Mesendoderm (in vitro differentiated cells): ENCODE data around the gene CCT7.

ENCODE experiments used
- DNase-seq: peaks from one replicate; pipeline ENCODE4 v3.0.0; 2013
- H2AK5ac ChIP-seq: 2 replicates; pipeline ENCODE4 v1.6.1; 2013; ENCODE audit warnings: low read length, inconsistent platforms
- H2BK120ac ChIP-seq: 2 replicates; pipeline ENCODE4 v1.6.1; 2013; ENCODE audit warnings: low read depth, mild to moderate bottlenecking, low read length, moderate library complexity, mixed read lengths
- H2BK15ac ChIP-seq: replicated peaks from 2 replicates; pipeline ENCODE4 v1.6.1; 2013; ENCODE audit warnings: low read depth, mild to moderate bottlenecking, moderate library complexity
- H2BK5ac ChIP-seq: 2 replicates; pipeline ENCODE4 v1.6.1; 2013; ENCODE audit warnings: low read length, inconsistent platforms
- H3K18ac ChIP-seq: 2 replicates; pipeline ENCODE4 v1.6.1; 2013; ENCODE audit warnings: mild to moderate bottlenecking, low read length, mixed read lengths
- H3K23ac ChIP-seq: one replicate; pipeline ENCODE4 v1.6.1; 2013; ENCODE audit warnings: low read length
- H3K27ac ChIP-seq: 2 replicates; pipeline ENCODE4 v1.5.1; 2013; ENCODE audit warnings: low read depth, mild to moderate bottlenecking, inconsistent platforms, low read length, moderate library complexity
- H3K27me3 ChIP-seq: 2 replicates; pipeline ENCODE4 v1.6.1; 2013; ENCODE audit warnings: low read length, control low read depth, mild to moderate bottlenecking, inconsistent platforms; ENCODE audit not compliant: insufficient read depth, poor library complexity
- H3K36me3 ChIP-seq: 2 replicates; pipeline ENCODE4 v1.6.1; 2013; ENCODE audit warnings: low read length, inconsistent platforms; ENCODE audit not compliant: control insufficient read depth, insufficient read depth
- H3K4ac ChIP-seq: one replicate; pipeline ENCODE4 v1.6.1; 2013; ENCODE audit warnings: low read depth, mild to moderate bottlenecking, low read length, moderate library complexity
- H3K4me1 ChIP-seq: 2 replicates; pipeline ENCODE4 v1.6.1; 2013; ENCODE audit warnings: low read depth, low read length, inconsistent platforms; ENCODE audit not compliant: control insufficient read depth
- H3K4me2 ChIP-seq: 2 replicates; pipeline ENCODE4 v1.6.1; 2013; ENCODE audit warnings: low read length
- H3K4me3 ChIP-seq: 2 replicates; pipeline ENCODE4 v1.5.1; 2013; ENCODE audit warnings: mild to moderate bottlenecking, low read length
- H3K56ac ChIP-seq: one replicate; pipeline ENCODE4 v1.6.1; 2013; ENCODE audit warnings: low read length
- H3K79me1 ChIP-seq: 2 replicates; pipeline ENCODE4 v1.6.1; 2013; ENCODE audit warnings: low read length, inconsistent platforms
- H3K79me2 ChIP-seq: 2 replicates; pipeline ENCODE4 v1.6.1; 2013; ENCODE audit warnings: mild to moderate bottlenecking, low read length; ENCODE audit not compliant: control insufficient read depth, insufficient read depth
- H3K9ac ChIP-seq: 2 replicates; pipeline ENCODE4 v1.6.1; 2013; ENCODE audit warnings: low read length, inconsistent platforms
- H4K5ac ChIP-seq: one replicate; pipeline ENCODE4 v1.6.1; 2013; ENCODE audit warnings: low read length
- H4K8ac ChIP-seq: one replicate; pipeline ENCODE4 v1.6.1; 2013; ENCODE audit warnings: low read depth, mild to moderate bottlenecking, control low read depth, low read length, moderate library complexity
- WGBS: extraction: QIAGEN DNeasy Blood & Tissue Kit; methylation state at CpG from one replicate; pipeline ENCODE4 v1.1.7; 2013; ENCODE audit warnings: low lambda C conversion rate, missing lambda C conversion rate; ENCODE audit not compliant: insufficient coverage; ENCODE audit errors: extremely low coverage; 5-methylcytosine and 5-hydroxymethylcytosine counted together

CCT7 gene

GRCh38 chr2:73264783-73265182 lies 30.7 kb downstream of the CCT7 start:
- H3K9ac ChIP-seq, result no peak overlapping the region
- no peak overlapping the region for H3K4me3 ChIP-seq
- WGBS, result no CpG with 5 or more reads among the region's 4 CpGs
- no peak for DNase-seq
- no peak overlapping the region for H2AK5ac ChIP-seq
- no peaks in the 10 kb centered on the region for H3K79me2 ChIP-seq
- H3K4ac ChIP-seq, result no peak overlapping the region
- H3K36me3 ChIP-seq, result no peaks in the 10 kb centered on the region
- no peak overlapping the region for H3K56ac ChIP-seq
- H2BK120ac ChIP-seq, result no peak overlapping the region
- no peak overlapping the region for H2BK5ac ChIP-seq
- H3K79me1 ChIP-seq, result no peaks in the 10 kb centered on the region
- H3K4me1 ChIP-seq, result no peaks in the 10 kb centered on the region
- H3K27me3 ChIP-seq, result peaks cover 9% of the 10 kb centered on the region
- H4K5ac ChIP-seq, result no peak overlapping the region
- no peak overlapping the region for H4K8ac ChIP-seq
- H3K23ac ChIP-seq, result no peak overlapping the region
- H3K27ac ChIP-seq, result no peak overlapping the region
- no peak overlapping the region for H3K4me2 ChIP-seq
- H3K18ac ChIP-seq, result no peak overlapping the region
- H2BK15ac ChIP-seq, result no peak overlapping the region

- no CpG with 5 or more reads among the region's 28 CpGs for WGBS
Observed at GRCh38 chr2:73265298-73266060, 31.4 kb downstream of the CCT7 start.

GRCh38 chr2:73266061-73266901 lies 32.2 kb downstream of the CCT7 start:
- H3K27ac ChIP-seq, result no peak overlapping the region
- WGBS, result no CpG with 5 or more reads among the region's 26 CpGs
- no peak overlapping the region for H2BK5ac ChIP-seq
- no peak overlapping the region for H3K9ac ChIP-seq
- H3K4me2 ChIP-seq, result no peak overlapping the region
- peaks cover 13% of the 10 kb centered on the region for H3K27me3 ChIP-seq
- H3K79me2 ChIP-seq, result no peaks in the 10 kb centered on the region
- no peaks in the 10 kb centered on the region for H3K4me1 ChIP-seq
- H2BK120ac ChIP-seq, result no peak overlapping the region
- no peak overlapping the region for H3K56ac ChIP-seq
- no peak overlapping the region for H3K18ac ChIP-seq
- H4K8ac ChIP-seq, result no peak overlapping the region
- no peak overlapping the region for H3K4me3 ChIP-seq
- H3K36me3 ChIP-seq, result no peaks in the 10 kb centered on the region
- H4K5ac ChIP-seq, result no peak overlapping the region
- H3K4ac ChIP-seq, result no peak overlapping the region
- DNase-seq, result no peak
- H3K79me1 ChIP-seq, result no peaks in the 10 kb centered on the region
- no peak overlapping the region for H3K23ac ChIP-seq
- no peak overlapping the region for H2BK15ac ChIP-seq
- no peak overlapping the region for H2AK5ac ChIP-seq

More at GRCh38 chr2:73265298-73266060, 31.4 kb downstream of the CCT7 start:
- H3K56ac ChIP-seq, result no peak overlapping the region
- H3K79me1 ChIP-seq, result no peaks in the 10 kb centered on the region
- no peak overlapping the region for H3K23ac ChIP-seq
- no peak overlapping the region for H3K4me3 ChIP-seq
- no peak overlapping the region for H3K4me2 ChIP-seq
- DNase-seq, result no peak
- H3K4me1 ChIP-seq, result no peaks in the 10 kb centered on the region
- H4K8ac ChIP-seq, result no peak overlapping the region
- no peak overlapping the region for H3K9ac ChIP-seq
- no peaks in the 10 kb centered on the region for H3K36me3 ChIP-seq
- no peak overlapping the region for H2BK15ac ChIP-seq
- H3K27ac ChIP-seq, result no peak overlapping the region
- no peak overlapping the region for H2BK5ac ChIP-seq
- peaks cover 13% of the 10 kb centered on the region for H3K27me3 ChIP-seq
- H3K18ac ChIP-seq, result no peak overlapping the region
- H2BK120ac ChIP-seq, result no peak overlapping the region
- H4K5ac ChIP-seq, result no peak overlapping the region
- H3K79me2 ChIP-seq, result no peaks in the 10 kb centered on the region
- no peak overlapping the region for H3K4ac ChIP-seq
- H2AK5ac ChIP-seq, result no peak overlapping the region

GRCh38 chr2:73267008-73267407 lies 32.9 kb downstream of the CCT7 start:
- WGBS, result no CpG with 5 or more reads among the region's 4 CpGs
- H2AK5ac ChIP-seq, result no peak overlapping the region

GRCh38 chr2:73268366-73268829 lies 34.3 kb downstream of the CCT7 start:
- Histone ChIP-seq H3K79me2 (no peaks in the 10 kb centered on the region), H3K36me3 (no peaks in the 10 kb centered on the region), H2BK15ac (no peak overlapping the region), H3K23ac (no peak overlapping the region), H4K8ac (no peak overlapping the region), H3K79me1 (no peaks in the 10 kb centered on the region), H4K5ac (no peak overlapping the region), H2BK5ac (no peak overlapping the region), H3K4me3 (no peak overlapping the region), H2AK5ac (no peak overlapping the region), H3K4me1 (no peaks in the 10 kb centered on the region), H3K27me3 (peaks cover 13% of the 10 kb centered on the region), H3K4me2 (peak overlapping the region; percentile 39), H3K27ac (no peak overlapping the region), H2BK120ac (no peak overlapping the region), H3K56ac (peak overlapping the region; percentile 69), H3K4ac (no peak overlapping the region), H3K18ac (no peak overlapping the region), H3K9ac (peak overlapping the region; percentile 32)
- no CpG with 5 or more reads among the region's 14 CpGs for WGBS
- DNase-seq, result no peak

More at GRCh38 chr2:73267008-73267407, 32.9 kb downstream of the CCT7 start:
- no peak overlapping the region for H3K23ac ChIP-seq
- no peak overlapping the region for H4K5ac ChIP-seq
- H3K9ac ChIP-seq, result no peak overlapping the region
- no peak for DNase-seq
- no peaks in the 10 kb centered on the region for H3K79me1 ChIP-seq
- no peaks in the 10 kb centered on the region for H3K36me3 ChIP-seq
- no peaks in the 10 kb centered on the region for H3K79me2 ChIP-seq
- no peak overlapping the region for H3K18ac ChIP-seq
- H3K4ac ChIP-seq, result no peak overlapping the region
- no peak overlapping the region for H2BK120ac ChIP-seq
- no peak overlapping the region for H3K56ac ChIP-seq
- H2BK5ac ChIP-seq, result no peak overlapping the region
- H3K27ac ChIP-seq, result no peak overlapping the region
- no peak overlapping the region for H2BK15ac ChIP-seq
- no peaks in the 10 kb centered on the region for H3K4me1 ChIP-seq
- H3K4me3 ChIP-seq, result no peak overlapping the region
- no peak overlapping the region for H3K4me2 ChIP-seq
- no peak overlapping the region for H4K8ac ChIP-seq
- H3K27me3 ChIP-seq, result peaks cover 13% of the 10 kb centered on the region
